ENCODE results near the gene MAGEA2.
"Not testable (repeated sequence)": the region's sequence is repeated elsewhere in the genome, so short reads cannot be mapped to it uniquely, and the experiment has no call there.

GRCh38 chrX:152713195-152713594, 40.4 kb downstream of the MAGEA2 start:
- not testable (repeated sequence) for TF ChIP-seq CTCF (IDR thresholded peaks at IDR 0.05 in 4 of 5, conservative IDR thresholded peaks at IDR 0.05 in 1 of 5); POLR2A (IDR thresholded peaks at IDR 0.05)

Data from gastrocnemius medialis (tissue), 4 donors.